OCI-LY7 (cell line): ENCODE measurements around the gene VAMP8. TPM values are rescaled to one million over a fixed set of nuclear protein-coding genes. Genes with fewer than 3 reads are reported as not detected.

ENCODE experiments used
- BruUV-seq: library from RNA; stranded (reverse); fragments of 400-500 nt; replicated peaks from 2 replicates; lab custom pipeline; 2021; lab: Mats Ljungman, UMichigan
- CTCF ChIA-PET: fragments of 300-600 bp; sonication (Branson Sonifier 250); formaldehyde crosslinking; loops from one replicate; lab custom pipeline; 2022; ENCODE audit warnings: antibody characterized with exemption; ENCODE audit not compliant: unreplicated experiment; lab: Charles Lee
- POLR2A ChIA-PET: fragments of 300-600 bp; sonication (Branson Sonifier 250); formaldehyde crosslinking; loops from one replicate; lab custom pipeline; 2022; ENCODE audit warnings: antibody characterized with exemption; lab: Charles Lee
- DNase-seq: peaks from one replicate; pipeline ENCODE4 v3.0.0-alpha.2; 2015; ENCODE audit warnings: low spot score
- H2AFZ ChIP-seq: fragments of 200-600 bp; sonication (generic), shearing (Covaris generic); 2 replicates; pipeline ENCODE4 v1.6.1; 2014; ENCODE audit warnings: mild to moderate bottlenecking, antibody characterized with exemption, low read length, moderate library complexity
- H3K27ac ChIP-seq: fragments of 200-600 bp; sonication (generic); 2 replicates; pipeline ENCODE4 v1.5.1; 2014; ENCODE audit warnings: mixed run types, low read depth, mild to moderate bottlenecking, moderate library complexity, low read length, inconsistent platforms; ENCODE audit not compliant: poor library complexity, severe bottlenecking
- H3K36me3 ChIP-seq: fragments of 200-600 bp; sonication (generic); 2 replicates; pipeline ENCODE4 v1.6.1; 2014; ENCODE audit warnings: mild to moderate bottlenecking, antibody characterized with exemption, low read length, moderate library complexity, mixed read lengths; ENCODE audit not compliant: insufficient read depth
- H3K4me1 ChIP-seq: fragments of 200-600 bp; sonication (generic); 2 replicates; pipeline ENCODE4 v1.5.1; 2014; ENCODE audit warnings: mild to moderate bottlenecking, low read length; ENCODE audit not compliant: insufficient read depth, poor library complexity, severe bottlenecking
- H3K4me2 ChIP-seq: fragments of 200-600 bp; sonication (generic); 2 replicates; pipeline ENCODE4 v1.6.1; 2014; ENCODE audit warnings: mild to moderate bottlenecking, low read length
- H3K4me3 ChIP-seq: fragments of 200-600 bp; sonication (generic); 2 replicates; pipeline ENCODE4 v1.5.1; 2014; ENCODE audit warnings: mild to moderate bottlenecking, low read depth, low read length; ENCODE audit not compliant: poor library complexity, severe bottlenecking
- H3K79me2 ChIP-seq: fragments of 200-600 bp; sonication (generic); 2 replicates; pipeline ENCODE4 v1.6.1; 2016; ENCODE audit warnings: low read depth, mild to moderate bottlenecking, low read length, moderate library complexity, mixed read lengths; ENCODE audit not compliant: insufficient read depth
- H3K9me2 ChIP-seq: fragments of 200-600 bp; sonication (generic); 2 replicates; pipeline ENCODE4 v1.6.1; 2016; ENCODE audit warnings: mild to moderate bottlenecking, low read length, mixed read lengths; ENCODE audit not compliant: insufficient read depth
- H3K9me3 ChIP-seq: fragments of 200-600 bp; sonication (generic); 2 replicates; pipeline ENCODE4 v1.6.1; 2014; ENCODE audit warnings: mild to moderate bottlenecking, mixed run types, low read length, mixed read lengths
- H4K20me1 ChIP-seq: fragments of 200-600 bp; sonication (generic); 2 replicates; pipeline ENCODE4 v1.6.1; 2014; ENCODE audit warnings: mild to moderate bottlenecking, antibody characterized with exemption, low read length, moderate library complexity, mixed read lengths; ENCODE audit not compliant: insufficient read depth
- EZH2phosphoT487 ChIP-seq: fragments of 200-600 bp; sonication (generic); IDR thresholded peaks from 2 replicates; pipeline ENCODE4 v1.6.1; 2018; ENCODE audit warnings: low read depth, borderline replicate concordance, mild to moderate bottlenecking, mixed run types, antibody characterized with exemption, low read length, moderate library complexity, mixed read lengths
- intact Hi-C: fragments of 100-400 bp; cut with micrococcal nuclease; formaldehyde crosslinking; loops from one replicate; pipeline ENCODE4 v1.10.0; 2022; ENCODE audit not compliant: unreplicated experiment
- total RNA-seq, 2 experiments: library from RNA; depleted of rRNA in 1 of 2; stranded (reverse); fragments of >200 nt in 1 of 2; shearing (Covaris generic) in 1 of 2; gene quantifications; 2 replicates each; pipeline ENCODE4 v1.2.3, GENCODE V29; 2014 to 2022
- TF ChIP-seq, protein P1 (sequence below): fragments of 200-600 bp; sonication (generic); conservative IDR thresholded peaks from 2 replicates; pipeline ENCODE4 v1.5.1; 2014; ENCODE audit warnings: mild to moderate bottlenecking, antibody characterized with exemption, low read length, moderate library complexity, mixed read lengths

Gene VAMP8
- total RNA-seq, 2 experiments from 2014 or later: 112 to 152 TPM

DNA sequence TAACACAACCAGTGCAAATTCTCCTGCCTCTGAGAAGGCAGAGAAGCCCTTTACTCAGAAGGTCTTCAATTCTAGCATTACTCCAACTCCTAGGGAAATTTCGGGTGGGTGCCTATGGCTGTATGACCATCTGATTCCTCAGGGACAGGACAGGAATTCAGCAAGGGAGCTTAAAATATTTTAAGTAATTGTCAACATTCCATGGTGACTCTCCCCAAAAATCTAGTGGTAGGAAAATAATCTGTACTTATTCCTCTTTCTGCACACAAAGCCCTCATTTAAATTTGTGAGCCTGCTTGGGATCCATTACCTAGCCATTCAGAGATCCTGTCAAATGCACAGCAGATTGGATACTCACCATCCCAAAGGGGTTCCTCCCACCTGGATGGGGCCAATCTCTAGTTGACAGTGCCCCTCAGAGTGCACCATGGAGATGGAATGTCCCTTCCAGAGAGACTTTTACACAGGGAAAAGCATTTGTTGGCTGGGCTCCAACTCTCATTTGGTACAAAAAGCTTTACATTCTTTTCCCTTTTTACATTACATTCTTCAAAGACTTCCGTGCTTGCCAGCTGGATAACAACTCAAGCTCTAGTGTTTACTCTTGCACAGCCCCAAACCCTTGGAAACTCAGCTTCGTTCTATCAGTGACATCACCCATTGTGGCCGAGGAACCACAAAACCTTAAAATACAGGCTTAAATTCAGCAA lies 28.2 kb downstream of the VAMP8 start:
- ChIA-PET POLR2A (interaction anchor here (0.6 to 2.1 kb wide), 6 partner anchors 10 to 180 kb away, joined by 3 to 19 read pairs (median 4); partner anchors contain the start of genes RNF181 and VAMP8), CTCF (no interaction called here)
- Histone ChIP-seq H3K9me3 (no peaks in the 10 kb centered on the region), H3K4me1 (peaks cover 17% of the 10 kb centered on the region), H3K27ac (no peak overlapping the region), H3K36me3 (peaks cover 40% of the 10 kb centered on the region), H3K79me2 (peaks cover 6% of the 10 kb centered on the region; the same call in 1 of the 2 replicates), H3K4me2 (no peak overlapping the region), H3K9me2 (no peaks in the 10 kb centered on the region), H2AFZ (no peak overlapping the region), H3K4me3 (no peak overlapping the region), H4K20me1 (no peaks in the 10 kb centered on the region; the same call in 1 of the 2 replicates)
- TF ChIP-seq EZH2phosphoT487: no peak
- TF ChIP-seq, protein P1, sequence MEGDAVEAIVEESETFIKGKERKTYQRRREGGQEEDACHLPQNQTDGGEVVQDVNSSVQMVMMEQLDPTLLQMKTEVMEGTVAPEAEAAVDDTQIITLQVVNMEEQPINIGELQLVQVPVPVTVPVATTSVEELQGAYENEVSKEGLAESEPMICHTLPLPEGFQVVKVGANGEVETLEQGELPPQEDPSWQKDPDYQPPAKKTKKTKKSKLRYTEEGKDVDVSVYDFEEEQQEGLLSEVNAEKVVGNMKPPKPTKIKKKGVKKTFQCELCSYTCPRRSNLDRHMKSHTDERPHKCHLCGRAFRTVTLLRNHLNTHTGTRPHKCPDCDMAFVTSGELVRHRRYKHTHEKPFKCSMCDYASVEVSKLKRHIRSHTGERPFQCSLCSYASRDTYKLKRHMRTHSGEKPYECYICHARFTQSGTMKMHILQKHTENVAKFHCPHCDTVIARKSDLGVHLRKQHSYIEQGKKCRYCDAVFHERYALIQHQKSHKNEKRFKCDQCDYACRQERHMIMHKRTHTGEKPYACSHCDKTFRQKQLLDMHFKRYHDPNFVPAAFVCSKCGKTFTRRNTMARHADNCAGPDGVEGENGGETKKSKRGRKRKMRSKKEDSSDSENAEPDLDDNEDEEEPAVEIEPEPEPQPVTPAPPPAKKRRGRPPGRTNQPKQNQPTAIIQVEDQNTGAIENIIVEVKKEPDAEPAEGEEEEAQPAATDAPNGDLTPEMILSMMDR: no peak
- BruUV-seq: TSS peak; percentile 12
- intact Hi-C loops: no loop called here
- DNase-seq: no peak

DNA sequence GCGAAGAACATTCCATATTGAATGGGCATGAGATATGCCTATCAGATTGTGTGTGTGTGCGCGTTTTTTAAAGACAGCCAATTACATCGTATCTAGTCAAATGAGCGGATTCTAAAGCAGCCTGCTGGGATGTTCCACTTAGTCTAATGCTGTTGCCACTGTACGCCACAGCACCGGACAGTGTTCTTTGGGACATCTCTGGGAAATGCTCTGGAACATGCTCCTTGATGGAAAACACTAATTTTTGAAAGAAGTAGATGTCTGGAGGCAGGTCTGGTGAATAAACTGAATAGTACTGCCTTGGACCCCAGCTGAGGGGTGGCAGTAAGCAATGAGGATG lies 28.7 kb downstream of the VAMP8 start:
- POLR2A ChIA-PET: interaction anchor here (0.6 to 2.1 kb wide), 5 partner anchors 9 to 181 kb away, joined by 3 to 19 read pairs (median 4); partner anchors contain the start of genes RNF181 and VAMP8
- CTCF ChIA-PET: no interaction called here
- no TSS peak for BruUV-seq

More for the DNA sequence above, 28.7 kb downstream of the VAMP8 start:
- H3K4me1 ChIP-seq: peaks cover 17% of the 10 kb centered on the region
- H3K9me3 ChIP-seq: no peaks in the 10 kb centered on the region
- H3K9me2 ChIP-seq: no peaks in the 10 kb centered on the region
- no peak for DNase-seq
- H3K36me3 ChIP-seq: peaks cover 40% of the 10 kb centered on the region
- peaks cover 9% of the 10 kb centered on the region; the same call in 1 of the 2 replicates for H3K79me2 ChIP-seq
- H3K27ac ChIP-seq: no peak overlapping the region
- H2AFZ ChIP-seq: no peak overlapping the region
- H3K4me3 ChIP-seq: no peak overlapping the region
- TF ChIP-seq EZH2phosphoT487: no peak
- TF ChIP-seq, protein P1: no peak
- no peak overlapping the region for H3K4me2 ChIP-seq
- no peaks in the 10 kb centered on the region; the same call in 1 of the 2 replicates for H4K20me1 ChIP-seq
- intact Hi-C loops: no loop called here
